Activated naive CD8-positive, alpha-beta T cell (primary cell): ENCODE measurements around the gene MAP3K15.

ENCODE experiments used
- H3K27ac Mint-ChIP-seq: one replicate; pipeline ENCODE4 v1.8.0; 2021; ENCODE audit warnings: mixed read lengths
- H3K27me3 Mint-ChIP-seq: one replicate; pipeline ENCODE4 v1.8.0; 2021; ENCODE audit warnings: mixed read lengths
- H3K36me3 Mint-ChIP-seq: one replicate; pipeline ENCODE4 v1.8.0; 2021; ENCODE audit warnings: mixed read lengths
- H3K4me1 Mint-ChIP-seq: one replicate; pipeline ENCODE4 v1.8.0; 2021; ENCODE audit warnings: low read depth, mixed read lengths
- H3K4me3 Mint-ChIP-seq: one replicate; pipeline ENCODE4 v1.8.0; 2021; ENCODE audit warnings: mild to moderate bottlenecking, mixed read lengths
- H3K9me3 Mint-ChIP-seq: one replicate; pipeline ENCODE4 v1.8.0; 2021; ENCODE audit warnings: low read depth, mixed read lengths

The MAP3K15 gene

DNA sequence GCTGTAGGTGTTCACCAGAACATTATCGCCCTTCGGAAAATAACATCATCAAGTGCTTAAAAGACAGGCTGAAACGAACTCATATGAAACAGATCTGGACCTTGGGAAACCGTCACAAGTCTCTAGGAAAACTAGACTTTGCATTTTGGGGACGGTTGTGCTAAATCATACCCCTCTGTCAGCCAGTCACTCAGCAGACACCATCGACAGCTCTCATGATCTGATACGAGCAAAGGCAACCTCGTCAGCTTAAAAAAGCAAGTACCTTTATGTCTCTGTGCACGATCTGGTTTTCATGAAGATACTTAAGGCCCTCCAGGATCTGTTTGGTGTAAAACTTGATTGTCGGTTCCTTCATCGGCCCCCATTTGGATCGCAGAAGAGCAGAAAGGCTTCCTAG lies 123.2 kb downstream of the MAP3K15 start:
- H3K27ac Mint-ChIP-seq: no peak overlapping the region
- H3K36me3 Mint-ChIP-seq: no peaks in the 10 kb centered on the region
- no peaks in the 10 kb centered on the region for H3K9me3 Mint-ChIP-seq
- H3K27me3 Mint-ChIP-seq: peaks cover 1% of the 10 kb centered on the region
- H3K4me1 Mint-ChIP-seq: no peaks in the 10 kb centered on the region
- no peak overlapping the region for H3K4me3 Mint-ChIP-seq

DNA sequence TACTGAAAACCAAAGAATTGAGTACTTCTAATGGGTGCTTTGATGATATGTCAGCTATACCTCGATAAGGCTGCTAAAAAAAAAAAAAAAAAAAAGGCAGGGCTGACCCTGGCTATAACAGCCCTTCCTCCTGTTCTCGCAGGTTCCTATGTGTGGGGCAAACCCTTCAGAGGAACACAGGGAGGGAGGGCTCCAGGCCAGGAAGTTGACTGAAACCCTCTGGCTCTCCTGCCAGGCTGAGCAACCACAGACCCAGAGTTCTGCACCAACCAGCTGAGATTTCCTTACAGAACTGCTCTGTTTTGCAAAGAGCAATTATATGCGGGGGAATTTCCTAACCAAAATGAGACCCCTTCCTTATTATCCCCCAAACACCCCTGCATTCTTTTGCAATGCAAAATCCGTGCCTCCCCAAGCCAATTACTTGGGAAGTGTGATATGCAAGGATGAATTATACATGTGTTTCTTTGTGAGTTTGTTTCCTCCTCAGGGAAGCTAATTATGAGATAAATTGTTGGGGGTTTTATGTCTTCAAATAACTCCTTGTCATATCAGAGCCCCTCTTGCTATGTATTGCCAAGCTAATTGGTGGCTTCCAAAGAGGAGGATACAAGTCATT lies 126.0 kb downstream of the MAP3K15 start:
- no peak overlapping the region for H3K4me3 Mint-ChIP-seq
- H3K9me3 Mint-ChIP-seq: no peaks in the 10 kb centered on the region
- no peaks in the 10 kb centered on the region for H3K36me3 Mint-ChIP-seq
- no peak overlapping the region for H3K27ac Mint-ChIP-seq
- H3K27me3 Mint-ChIP-seq: no peaks in the 10 kb centered on the region
- no peaks in the 10 kb centered on the region for H3K4me1 Mint-ChIP-seq

DNA sequence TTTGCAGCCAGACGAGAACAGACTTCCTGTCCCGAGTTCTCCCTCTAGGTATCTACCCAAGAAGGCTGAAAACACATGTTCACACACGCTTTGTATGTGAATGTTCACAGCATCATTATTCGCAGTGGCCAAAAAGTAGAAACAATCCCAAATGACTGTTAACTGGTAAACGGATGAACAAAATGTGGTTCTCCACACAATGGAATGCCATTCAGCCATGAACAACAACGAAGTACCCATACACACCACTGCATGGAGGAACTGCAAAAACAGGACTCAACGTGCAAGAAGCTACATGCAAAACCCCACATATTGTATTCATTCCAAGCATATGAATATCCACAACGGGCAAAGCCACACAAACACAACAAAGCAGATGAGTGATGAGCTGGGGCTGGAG lies 126.6 kb downstream of the MAP3K15 start:
- no peaks in the 10 kb centered on the region for H3K27me3 Mint-ChIP-seq
- H3K4me1 Mint-ChIP-seq: no peaks in the 10 kb centered on the region
- no peaks in the 10 kb centered on the region for H3K36me3 Mint-ChIP-seq
- no peak overlapping the region for H3K4me3 Mint-ChIP-seq
- no peak overlapping the region for H3K27ac Mint-ChIP-seq
- H3K9me3 Mint-ChIP-seq: no peaks in the 10 kb centered on the region

DNA sequence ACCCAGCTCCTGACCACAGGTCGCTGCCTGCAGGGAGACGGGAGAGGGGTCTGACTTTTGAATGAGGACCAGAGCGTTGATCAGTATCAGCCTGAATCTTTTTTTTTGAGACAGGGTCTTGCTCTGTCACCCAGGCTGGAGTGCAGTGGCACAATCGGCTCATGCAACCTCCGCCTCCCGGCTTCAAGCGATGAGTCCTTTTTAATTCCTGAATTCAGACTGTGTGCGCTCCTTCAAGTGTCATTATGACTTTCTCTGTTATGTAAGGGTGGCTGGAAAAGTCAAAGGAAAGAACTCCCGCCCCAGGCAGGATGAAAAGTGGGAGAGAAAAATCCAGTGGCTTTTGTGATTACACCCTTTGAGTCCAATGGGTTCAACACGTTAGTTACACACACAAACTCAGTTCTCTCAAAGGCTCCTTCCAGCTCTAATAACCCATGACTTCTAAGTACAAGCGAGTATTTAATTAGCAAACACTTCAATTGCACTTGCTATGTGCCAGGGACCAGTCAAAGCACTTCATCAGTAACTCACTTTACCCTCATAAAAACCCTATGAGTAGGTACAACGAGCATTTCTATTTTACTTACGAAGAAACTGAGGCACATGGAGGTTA lies 127.1 kb downstream of the MAP3K15 start:
- Mint-ChIP-seq H3K9me3 (no peaks in the 10 kb centered on the region), H3K27me3 (no peaks in the 10 kb centered on the region), H3K36me3 (no peaks in the 10 kb centered on the region), H3K4me3 (no peak overlapping the region), H3K4me1 (no peaks in the 10 kb centered on the region), H3K27ac (no peak overlapping the region)

DNA sequence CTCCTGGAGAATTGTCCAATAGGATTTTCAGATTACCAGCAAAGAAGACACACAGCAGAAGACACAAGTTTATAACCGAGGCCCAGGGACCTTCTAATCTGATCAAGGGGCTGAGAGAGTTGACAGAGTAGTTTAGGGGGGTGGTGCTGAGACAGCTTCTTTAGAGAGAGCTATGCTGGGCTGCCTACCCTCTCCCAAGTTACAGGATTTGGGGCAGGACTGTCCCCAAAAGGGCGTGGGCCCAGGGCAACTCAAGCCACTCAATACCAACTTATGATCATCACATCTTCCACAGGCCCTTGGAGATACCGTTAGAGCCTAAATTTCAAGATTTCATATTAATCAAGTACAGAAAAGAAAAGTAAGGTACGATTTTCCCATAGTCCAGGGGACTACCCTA lies 128.6 kb downstream of the MAP3K15 start:
- Mint-ChIP-seq H3K36me3 (no peaks in the 10 kb centered on the region), H3K9me3 (no peaks in the 10 kb centered on the region), H3K4me3 (no peak overlapping the region), H3K27me3 (no peaks in the 10 kb centered on the region), H3K4me1 (no peaks in the 10 kb centered on the region), H3K27ac (no peak overlapping the region)

GRCh38 chrX:19382555-19383145 lies 132.7 kb downstream of the MAP3K15 start:
- Mint-ChIP-seq H3K4me1 (no peaks in the 10 kb centered on the region), H3K36me3 (no peaks in the 10 kb centered on the region), H3K4me3 (no peak overlapping the region)

GRCh38 chrX:19381326-19381725 lies 134.0 kb downstream of the MAP3K15 start:
- no peak overlapping the region for H3K4me3 Mint-ChIP-seq
- no peaks in the 10 kb centered on the region for H3K9me3 Mint-ChIP-seq
- H3K4me1 Mint-ChIP-seq: no peaks in the 10 kb centered on the region

More at GRCh38 chrX:19382555-19383145, 132.7 kb downstream of the MAP3K15 start:
- Mint-ChIP-seq H3K9me3 (no peaks in the 10 kb centered on the region), H3K27ac (no peak overlapping the region), H3K27me3 (no peaks in the 10 kb centered on the region)

GRCh38 chrX:19377799-19378198 lies 137.5 kb downstream of the MAP3K15 start:
- Mint-ChIP-seq H3K4me1 (peaks cover under 1% of the 10 kb centered on the region), H3K9me3 (no peaks in the 10 kb centered on the region), H3K27ac (no peak overlapping the region), H3K36me3 (no peaks in the 10 kb centered on the region), H3K4me3 (no peak overlapping the region), H3K27me3 (no peaks in the 10 kb centered on the region)

More at GRCh38 chrX:19381326-19381725, 134.0 kb downstream of the MAP3K15 start:
- Mint-ChIP-seq H3K27me3 (no peaks in the 10 kb centered on the region), H3K36me3 (no peaks in the 10 kb centered on the region), H3K27ac (no peak overlapping the region)

DNA sequence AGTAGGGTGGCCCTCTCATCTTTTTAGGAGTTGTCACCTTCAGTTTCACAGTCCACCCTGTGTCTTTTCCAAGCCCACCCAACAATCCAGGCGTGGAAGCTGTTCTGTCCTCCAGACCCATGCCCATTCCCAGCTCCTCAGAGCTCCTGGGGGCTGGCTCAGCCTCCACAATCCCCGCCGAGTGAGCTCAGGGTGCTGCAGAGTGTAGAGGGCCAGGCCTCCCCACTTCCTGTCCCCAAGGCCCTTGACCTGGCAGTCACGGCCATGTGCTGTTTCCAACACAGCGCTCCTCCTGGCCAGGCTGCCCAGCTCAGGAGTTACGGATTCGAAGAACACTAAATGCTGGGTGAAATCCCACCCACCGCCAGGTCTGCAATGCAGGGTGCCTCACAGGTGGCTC lies 139.8 kb downstream of the MAP3K15 start:
- Mint-ChIP-seq H3K27ac (no peak overlapping the region), H3K27me3 (no peaks in the 10 kb centered on the region), H3K36me3 (no peaks in the 10 kb centered on the region)

DNA sequence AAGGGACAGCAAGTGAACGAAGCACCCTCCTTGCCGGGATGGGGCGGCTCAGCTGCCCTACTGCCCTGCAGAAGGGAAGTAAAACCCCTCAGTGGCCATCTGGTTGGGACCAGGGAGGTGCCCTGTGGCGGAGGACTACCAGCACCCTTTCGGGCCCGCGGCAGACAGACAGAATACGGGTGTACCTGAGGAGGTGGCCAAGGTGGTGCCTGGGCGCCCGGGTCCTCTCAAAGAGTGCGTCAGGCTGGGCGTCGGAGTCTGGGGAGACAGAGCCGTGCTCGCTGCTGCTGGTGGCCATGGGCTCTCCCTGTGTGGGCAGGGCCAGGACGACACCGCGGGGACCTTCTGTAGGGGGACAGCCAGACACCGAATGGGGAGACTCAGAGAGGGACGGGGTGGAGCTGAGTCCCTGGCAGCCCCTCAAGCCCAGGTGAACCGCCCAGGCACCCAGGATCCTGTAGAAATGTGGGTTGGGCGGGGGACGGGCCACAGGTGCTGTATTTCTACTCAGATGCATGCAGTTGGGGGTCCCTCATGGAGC lies 141.9 kb downstream of the MAP3K15 start:
- Mint-ChIP-seq H3K9me3 (no peaks in the 10 kb centered on the region), H3K4me1 (peaks cover 4% of the 10 kb centered on the region)

More for the DNA sequence above, 139.8 kb downstream of the MAP3K15 start:
- H3K4me3 Mint-ChIP-seq: no peak overlapping the region
- no peaks in the 10 kb centered on the region for H3K9me3 Mint-ChIP-seq
- peaks cover 4% of the 10 kb centered on the region for H3K4me1 Mint-ChIP-seq

GRCh38 chrX:19372547-19373331 lies 142.6 kb downstream of the MAP3K15 start:
- H3K27me3 Mint-ChIP-seq: no peaks in the 10 kb centered on the region
- H3K36me3 Mint-ChIP-seq: no peaks in the 10 kb centered on the region
- H3K4me1 Mint-ChIP-seq: peaks cover 4% of the 10 kb centered on the region
- H3K9me3 Mint-ChIP-seq: no peaks in the 10 kb centered on the region
- peak overlapping the region; percentile 91 for H3K4me3 Mint-ChIP-seq
- H3K27ac Mint-ChIP-seq: no peak overlapping the region

More for the DNA sequence above, 141.9 kb downstream of the MAP3K15 start:
- Mint-ChIP-seq H3K4me3 (no peak overlapping the region), H3K36me3 (no peaks in the 10 kb centered on the region), H3K27ac (no peak overlapping the region), H3K27me3 (no peaks in the 10 kb centered on the region)

DNA sequence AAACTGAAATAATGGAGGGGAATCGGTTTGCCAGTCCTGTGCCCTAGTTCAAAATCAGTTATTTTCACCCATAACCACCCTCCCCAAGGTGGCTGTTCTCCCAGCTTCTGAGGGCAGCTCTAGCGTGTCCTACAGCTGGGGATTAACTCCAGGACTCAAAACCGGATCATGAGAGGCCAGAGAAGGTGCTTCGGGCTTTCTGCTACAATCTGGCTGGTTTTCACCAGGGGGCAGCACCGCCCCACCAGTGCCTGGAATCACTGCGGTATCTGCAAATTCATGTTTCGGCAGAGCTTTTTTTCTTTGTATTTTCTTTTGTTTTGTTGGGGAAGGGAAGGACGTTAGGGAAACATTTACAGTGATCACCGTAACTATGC lies 143.2 kb downstream of the MAP3K15 start:
- H3K36me3 Mint-ChIP-seq: no peaks in the 10 kb centered on the region
- H3K9me3 Mint-ChIP-seq: no peaks in the 10 kb centered on the region
- H3K4me1 Mint-ChIP-seq: peaks cover 4% of the 10 kb centered on the region
- no peak overlapping the region for H3K27ac Mint-ChIP-seq
- H3K4me3 Mint-ChIP-seq: peak overlapping the region; percentile 91
- no peaks in the 10 kb centered on the region for H3K27me3 Mint-ChIP-seq

GRCh38 chrX:19370061-19370460 lies 145.2 kb downstream of the MAP3K15 start:
- Mint-ChIP-seq H3K36me3 (peaks cover 3% of the 10 kb centered on the region), H3K27ac (no peak overlapping the region), H3K4me1 (peaks cover 4% of the 10 kb centered on the region), H3K4me3 (no peak overlapping the region), H3K27me3 (no peaks in the 10 kb centered on the region), H3K9me3 (no peaks in the 10 kb centered on the region)

- peaks cover 3% of the 10 kb centered on the region for H3K36me3 Mint-ChIP-seq
- no peaks in the 10 kb centered on the region for H3K9me3 Mint-ChIP-seq
- H3K4me1 Mint-ChIP-seq: peaks cover 4% of the 10 kb centered on the region
- H3K27me3 Mint-ChIP-seq: no peaks in the 10 kb centered on the region
- no peak overlapping the region for H3K4me3 Mint-ChIP-seq
- H3K27ac Mint-ChIP-seq: no peak overlapping the region
Observed at GRCh38 chrX:19368576-19368975, 146.7 kb downstream of the MAP3K15 start.

GRCh38 chrX:19361701-19362100 lies 153.6 kb downstream of the MAP3K15 start:
- Mint-ChIP-seq H3K36me3 (no peaks in the 10 kb centered on the region), H3K4me3 (no peak overlapping the region), H3K27ac (no peak overlapping the region), H3K4me1 (no peaks in the 10 kb centered on the region), H3K9me3 (no peaks in the 10 kb centered on the region), H3K27me3 (no peaks in the 10 kb centered on the region)
